Uterus (tissue), 2 donors: ENCODE results near the gene ASCC1.

ENCODE experiments used
- CTCF ChIP-seq, 4 experiments: fragments of 200-600 bp in 2 of 4; fragments of 450-650 bp in 2 of 4; sonication (generic) in 2 of 4; IDR thresholded peaks; one replicate each; pipeline ENCODE4 v1.5.1; 2016 to 2019; ENCODE audit warnings: antibody characterized with exemption in 4 of 4, mild to moderate bottlenecking in 2 of 4, moderate library complexity in 1 of 4
- POLR2A ChIP-seq, 2 donors: fragments of 450-650 bp; IDR thresholded peaks; one replicate each; pipeline ENCODE4 v1.6.1; 2016; ENCODE audit warnings: antibody characterized with exemption in 2 of 2, mild to moderate bottlenecking in 1 of 2, moderate library complexity in 1 of 2

GRCh38 chr10:72058347-72058898, 157.7 kb downstream of the ASCC1 start:
- TF ChIP-seq CTCF (IDR thresholded peaks at IDR 0.05): no peak
- TF ChIP-seq POLR2A (IDR thresholded peaks at IDR 0.05): no peak
